Measurements from ENCODE around the gene ACSS1. TPM values are rescaled to one million over a fixed set of nuclear protein-coding genes. Genes with fewer than 3 reads are reported as not detected.

Gene ACSS1
- total RNA-seq, 1 experiment from 2014 or later, result 0.51 TPM

GRCh38 chr20:24981282-24981681, 76.7 kb downstream of the ACSS1 start:
- Mint-ChIP-seq H3K27me3 (ENCODE audit: insufficient read depth, unreplicated experiment) (no peaks in the 10 kb centered on the region), H3K27ac (ENCODE audit: low read depth, unreplicated experiment) (no peak overlapping the region), H3K9me3 (ENCODE audit: unreplicated experiment) (peaks cover 3% of the 10 kb centered on the region), H3K4me1 (ENCODE audit: insufficient read depth, unreplicated experiment) (peaks cover 7% of the 10 kb centered on the region), H3K36me3 (ENCODE audit: insufficient read depth, unreplicated experiment) (peaks cover 60% of the 10 kb centered on the region), H3K4me3 (ENCODE audit: unreplicated experiment) (no peak overlapping the region)
- TF ChIP-seq CTCF (IDR thresholded peaks at IDR 0.05; ENCODE audit: unreplicated experiment), result no peak
- ChIA-PET CTCF (interaction anchor here (0.7 to 1.6 kb wide), 2 partner anchors 50 to 83 kb away, joined by 5 to 6 read pairs; no protein-coding TSS in a partner anchor), POLR2A (interaction anchor here (1.1 kb wide), 1 partner anchor 10 kb away, joined by 10 read pairs; no protein-coding TSS in a partner anchor)
- DNase-seq (ENCODE audit: unreplicated experiment), result no peak
- no TSS peak for BruUV-seq (replicated peaks)
- intact Hi-C loops (cut with micrococcal nuclease), result no loop called here

GRCh38 chr20:24980291-24981053, 77.5 kb downstream of the ACSS1 start:
- no peak for DNase-seq (ENCODE audit: unreplicated experiment)
- no peak overlapping the region for H3K4me3 Mint-ChIP-seq (ENCODE audit: unreplicated experiment)
- H3K27ac Mint-ChIP-seq (ENCODE audit: low read depth, unreplicated experiment), result no peak overlapping the region
- H3K27me3 Mint-ChIP-seq (ENCODE audit: insufficient read depth, unreplicated experiment), result no peaks in the 10 kb centered on the region
- CTCF ChIA-PET, result interaction anchor here (0.5 to 1.6 kb wide), 3 partner anchors 9 to 716 kb away, joined by 3 to 6 read pairs (median 4); no protein-coding TSS in a partner anchor
- H3K36me3 Mint-ChIP-seq (ENCODE audit: insufficient read depth, unreplicated experiment), result peaks cover 59% of the 10 kb centered on the region
- peaks cover 3% of the 10 kb centered on the region for H3K4me1 Mint-ChIP-seq (ENCODE audit: insufficient read depth, unreplicated experiment)
- peaks cover 12% of the 10 kb centered on the region for H3K9me3 Mint-ChIP-seq (ENCODE audit: unreplicated experiment)
- no peak for TF ChIP-seq CTCF (IDR thresholded peaks at IDR 0.05; ENCODE audit: unreplicated experiment)
- BruUV-seq (replicated peaks), result no TSS peak
- intact Hi-C loops (cut with micrococcal nuclease), result no loop called here
- POLR2A ChIA-PET, result interaction anchor here (1.1 kb wide), 1 partner anchor 11 kb away, joined by 10 read pairs; no protein-coding TSS in a partner anchor

- H3K4me3 Mint-ChIP-seq (ENCODE audit: unreplicated experiment), result no peak overlapping the region
- no peaks in the 10 kb centered on the region for H3K4me1 Mint-ChIP-seq (ENCODE audit: insufficient read depth, unreplicated experiment)
- BruUV-seq (replicated peaks), result no TSS peak
- intact Hi-C loops (cut with micrococcal nuclease), result no loop called here
- no peak for TF ChIP-seq CTCF (IDR thresholded peaks at IDR 0.05; ENCODE audit: unreplicated experiment)
- no peak for DNase-seq (ENCODE audit: unreplicated experiment)
- POLR2A ChIA-PET, result interaction anchor here (1.7 kb wide), 1 partner anchor 9 kb away, joined by 3 read pairs; no protein-coding TSS in a partner anchor
- no peaks in the 10 kb centered on the region for H3K27me3 Mint-ChIP-seq (ENCODE audit: insufficient read depth, unreplicated experiment)
- CTCF ChIA-PET, result interaction anchor here (1.0 to 1.6 kb wide), 3 partner anchors 10 to 48 kb away, joined by 4 to 6 read pairs (median 6); no protein-coding TSS in a partner anchor
- H3K36me3 Mint-ChIP-seq (ENCODE audit: insufficient read depth, unreplicated experiment), result peaks cover 58% of the 10 kb centered on the region
- no peak overlapping the region for H3K27ac Mint-ChIP-seq (ENCODE audit: low read depth, unreplicated experiment)
- peaks cover 14% of the 10 kb centered on the region for H3K9me3 Mint-ChIP-seq (ENCODE audit: unreplicated experiment)
Observed at GRCh38 chr20:24979036-24979960, 78.6 kb downstream of the ACSS1 start.

Measured in MCF 10A (cell line).